H1 (cell line): ENCODE measurements around the gene ACTG2. TPM values are rescaled to one million over a fixed set of nuclear protein-coding genes. Genes with fewer than 3 reads are reported as not detected.

ENCODE experiments used
- BACH1 ChIP-seq: IDR thresholded peaks from 2 replicates; pipeline ENCODE4 v1.6.1; 2012; ENCODE audit warnings: low read length, improper control_type of control experiment
- BCL11A ChIP-seq, 2 experiments: IDR thresholded peaks; one replicate each; pipeline ENCODE4 v1.6.1; 2011; ENCODE audit warnings: low read depth in 2 of 2, low read length in 2 of 2, mild to moderate bottlenecking in 2 of 2
- CBX5 ChIP-seq: fragments of 300-800, 300-1000 bp; sonication (generic); IDR thresholded peaks from 2 replicates; pipeline ENCODE4 v1.7.1; 2016; ENCODE audit warnings: antibody characterized with exemption, low read length, low read depth
- CBX8 ChIP-seq: fragments of 300-800, 300-1000 bp; sonication (generic); IDR thresholded peaks from 2 replicates; pipeline ENCODE4 v1.7.1; 2016; ENCODE audit warnings: low read depth, low read length, borderline replicate concordance
- CHD1 ChIP-seq: IDR thresholded peaks from 2 replicates; pipeline ENCODE4 v1.6.1; 2012; ENCODE audit warnings: low read depth, low read length, improper control_type of control experiment
- CHD2 ChIP-seq: IDR thresholded peaks from 2 replicates; pipeline ENCODE4 v1.6.1; 2012; ENCODE audit warnings: low read length, improper control_type of control experiment
- CREB1 ChIP-seq: IDR thresholded peaks from 2 replicates; pipeline ENCODE4 v1.6.1; 2012; ENCODE audit warnings: inconsistent platforms
- CTBP2 ChIP-seq: IDR thresholded peaks from 2 replicates; pipeline ENCODE4 v1.7.0; 2011; ENCODE audit warnings: borderline replicate concordance, mild to moderate bottlenecking, moderate library complexity, mixed read lengths, low read length; ENCODE audit not compliant: insufficient read depth, insufficient read length
- KDM1A ChIP-seq: fragments of 200-600, 300-600 bp; sonication (generic); IDR thresholded peaks from 2 replicates; pipeline ENCODE4 v1.7.1; 2016; ENCODE audit warnings: mild to moderate bottlenecking, low read length, borderline replicate concordance
- NANOG ChIP-seq: IDR thresholded peaks from 2 replicates; pipeline ENCODE4 v1.6.1; 2011; ENCODE audit warnings: low read length, low read depth, mild to moderate bottlenecking, inconsistent platforms; ENCODE audit not compliant: insufficient read depth, poor library complexity, severe bottlenecking
- NRF1 ChIP-seq: IDR thresholded peaks from 2 replicates; pipeline ENCODE4 v1.6.1; 2011; ENCODE audit warnings: mild to moderate bottlenecking, low read depth, low read length, improper control_type of control experiment
- PHF8 ChIP-seq: fragments of 200-600 bp; sonication (generic); conservative IDR thresholded peaks from 2 replicates; pipeline ENCODE4 v1.7.1; 2012; ENCODE audit warnings: low read depth, mild to moderate bottlenecking, inconsistent platforms, low read length, moderate library complexity
- POLR2A ChIP-seq, 2 experiments: IDR thresholded peaks; 1 replicate in 1 of 2; 2 replicates in 1 of 2; pipeline ENCODE4 v1.6.1; 2011; ENCODE audit warnings: low read depth in 2 of 2, low read length in 2 of 2, mild to moderate bottlenecking in 2 of 2; ENCODE audit errors: control extremely low read depth in 1 of 2
- POU5F1 ChIP-seq: IDR thresholded peaks from 2 replicates; pipeline ENCODE4 v1.6.1; 2011; ENCODE audit warnings: low read depth, mild to moderate bottlenecking, low read length, moderate library complexity
- RBBP5 ChIP-seq: IDR thresholded peaks from 2 replicates; pipeline ENCODE4 v1.7.1; 2012; ENCODE audit warnings: low read depth, mild to moderate bottlenecking, inconsistent platforms, low read length, moderate library complexity, borderline replicate concordance
- SP1 ChIP-seq: IDR thresholded peaks from 2 replicates; pipeline ENCODE4 v1.6.1; 2011; ENCODE audit warnings: low read depth, low read length
- SP2 ChIP-seq: IDR thresholded peaks from 2 replicates; pipeline ENCODE4 v1.6.1; 2012; ENCODE audit warnings: mild to moderate bottlenecking, low read length, inconsistent platforms
- TEAD4 ChIP-seq: IDR thresholded peaks from 2 replicates; pipeline ENCODE4 v1.6.1; 2012; ENCODE audit warnings: low read depth, low read length, inconsistent platforms, mixed read lengths
- polyA plus RNA-seq, 7 experiments: library from polyadenylated mRNA; depleted of rRNA in 3 of 7; stranded (reverse) in 5 of 7; unstranded in 2 of 7; fragments of >200 nt in 5 of 7; fragments of 200-250 nt in 2 of 7; gene quantifications; 1 replicate in 5 of 7; 2 replicates in 1 of 7; 4 replicates in 1 of 7; pipeline versions ENCODE4 v1.2.1 to v1.2.3, GENCODE V29; 2011 to 2013; ENCODE audit warnings: missing spikeins in 2 of 7, mixed read lengths in 2 of 7
- total RNA-seq: library from RNA; stranded (reverse); fragmentation: NEBNext Ultra II Directional; extraction: Animal tissue kit (Norgen Biotek cat#: 25700); gene quantifications from 2 replicates; pipeline ENCODE4 v1.2.1, GENCODE V29; 2021
- TF ChIP-seq, protein P1 (sequence below): IDR thresholded peaks from 2 replicates; pipeline ENCODE4 v1.6.1; 2012; ENCODE audit warnings: inconsistent platforms
- TF ChIP-seq, protein P2 (sequence below): IDR thresholded peaks from 2 replicates; pipeline ENCODE4 v1.6.1; 2012; ENCODE audit warnings: low read length, inconsistent platforms
- TF ChIP-seq, protein P3 (sequence below): IDR thresholded peaks from 2 replicates; pipeline ENCODE4 v1.6.1; 2012; ENCODE audit warnings: inconsistent platforms

Gene ACTG2
- total and polyA plus RNA-seq, 2 of the 8 experiments (the other 6 are each of a cell fraction or from before 2014, with no cell fraction given): 6.2 to 13.7 TPM

DNA sequence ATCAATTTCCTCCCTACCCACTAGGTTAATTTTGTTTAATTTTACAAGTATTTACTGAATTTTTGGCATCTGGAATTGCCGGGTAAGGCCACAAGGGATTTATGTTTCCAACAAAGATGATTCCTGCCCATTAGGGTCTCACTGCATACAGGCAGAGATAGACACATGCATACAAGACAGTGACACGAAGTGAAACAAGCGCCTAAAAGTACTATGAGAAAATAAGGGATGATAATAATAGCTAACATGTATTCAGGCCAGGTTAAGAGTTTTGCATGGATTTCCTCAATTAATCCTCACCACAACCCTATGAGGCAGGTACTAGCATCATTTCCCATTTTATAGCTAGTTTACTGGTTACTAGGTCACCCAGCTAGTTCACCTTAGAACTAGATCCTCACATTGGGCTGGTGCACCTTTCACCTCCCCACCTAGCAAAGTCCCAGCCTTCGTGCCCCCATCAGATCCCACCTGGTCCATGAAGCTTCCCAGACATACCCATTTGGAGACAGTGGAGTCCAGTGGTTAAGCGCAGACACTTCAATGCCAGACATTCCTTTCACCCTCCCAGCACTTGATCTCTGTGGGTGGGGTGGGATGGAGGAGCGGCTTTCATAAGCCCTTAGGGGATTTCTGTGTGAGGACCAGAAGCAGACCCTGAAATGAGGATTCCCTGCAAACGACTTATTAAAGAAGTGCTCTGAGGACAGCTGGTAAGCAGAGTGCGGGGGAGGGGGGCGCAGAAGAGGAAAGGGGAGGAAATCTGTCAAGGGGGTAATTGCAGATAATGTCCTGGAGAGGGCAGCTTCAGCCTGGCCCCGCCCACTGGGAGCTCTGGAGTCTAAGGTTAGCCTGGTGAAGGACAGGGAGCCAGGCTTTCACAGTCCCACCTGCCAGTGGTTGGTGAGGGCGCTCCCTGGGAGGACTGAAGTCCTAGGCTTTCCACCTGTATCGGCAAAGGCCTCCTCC lies 28.1 kb downstream of the ACTG2 start (continued):
- TF ChIP-seq KDM1A (no peak; the same call in 1 of the 2 replicates), BACH1 (no peak), SP1 (peak; percentile 83; the same call in 1 of the 2 replicates), PHF8 (no peak), CREB1 (no peak), SP2 (no peak), CTBP2 (no peak), POLR2A (IDR thresholded peaks at IDR 0.05; ENCODE audit: control extremely low read depth in 1 of 2, low read depth in 2 of 2, low read length in 2 of 2) (peak in 1 of 2 experiments; percentile 46; a peak in 1 of 3 replicates), CHD2 (0 out of 2 replicates have a peak, but pooled peaks have one; percentile 46), NRF1 (no peak), TEAD4 (no peak), NANOG (no peak), CBX5 (no peak), RBBP5 (no peak), BCL11A (IDR thresholded peaks at IDR 0.05; ENCODE audit: low read depth in 2 of 2, low read length in 2 of 2) (no peak), CBX8 (no peak), CHD1 (no peak), POU5F1 (no peak)
- TF ChIP-seq, protein P1, sequence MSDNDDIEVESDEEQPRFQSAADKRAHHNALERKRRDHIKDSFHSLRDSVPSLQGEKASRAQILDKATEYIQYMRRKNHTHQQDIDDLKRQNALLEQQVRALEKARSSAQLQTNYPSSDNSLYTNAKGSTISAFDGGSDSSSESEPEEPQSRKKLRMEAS: peak; percentile 38; the same call in 1 of the 2 replicates
- TF ChIP-seq, protein P2, sequence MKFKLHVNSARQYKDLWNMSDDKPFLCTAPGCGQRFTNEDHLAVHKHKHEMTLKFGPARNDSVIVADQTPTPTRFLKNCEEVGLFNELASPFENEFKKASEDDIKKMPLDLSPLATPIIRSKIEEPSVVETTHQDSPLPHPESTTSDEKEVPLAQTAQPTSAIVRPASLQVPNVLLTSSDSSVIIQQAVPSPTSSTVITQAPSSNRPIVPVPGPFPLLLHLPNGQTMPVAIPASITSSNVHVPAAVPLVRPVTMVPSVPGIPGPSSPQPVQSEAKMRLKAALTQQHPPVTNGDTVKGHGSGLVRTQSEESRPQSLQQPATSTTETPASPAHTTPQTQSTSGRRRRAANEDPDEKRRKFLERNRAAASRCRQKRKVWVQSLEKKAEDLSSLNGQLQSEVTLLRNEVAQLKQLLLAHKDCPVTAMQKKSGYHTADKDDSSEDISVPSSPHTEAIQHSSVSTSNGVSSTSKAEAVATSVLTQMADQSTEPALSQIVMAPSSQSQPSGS: no peak
- TF ChIP-seq, protein P3, sequence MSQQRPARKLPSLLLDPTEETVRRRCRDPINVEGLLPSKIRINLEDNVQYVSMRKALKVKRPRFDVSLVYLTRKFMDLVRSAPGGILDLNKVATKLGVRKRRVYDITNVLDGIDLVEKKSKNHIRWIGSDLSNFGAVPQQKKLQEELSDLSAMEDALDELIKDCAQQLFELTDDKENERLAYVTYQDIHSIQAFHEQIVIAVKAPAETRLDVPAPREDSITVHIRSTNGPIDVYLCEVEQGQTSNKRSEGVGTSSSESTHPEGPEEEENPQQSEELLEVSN: peak; percentile 30; the same call in 1 of the 2 replicates
